NB4 (cell line): ENCODE results near the gene CHRNA1.
"Not testable (repeated sequence)": the region's sequence is repeated elsewhere in the genome, so short reads cannot be mapped to it uniquely, and the experiment has no call there.

Source experiments
- DNase-seq: peaks from one replicate; pipeline ENCODE4 v3.0.0; 2010; ENCODE audit warnings: low read depth
- H3K4me3 ChIP-seq: one replicate; pipeline ENCODE4 v1.5.1; 2011; ENCODE audit warnings: mild to moderate bottlenecking, low read depth, low read length, moderate library complexity
- CTCF ChIP-seq: IDR thresholded peaks from one replicate; pipeline ENCODE4 v1.5.1; 2012; ENCODE audit warnings: low read depth, low read length
- MYC ChIP-seq: IDR thresholded peaks from 2 replicates; pipeline ENCODE4 v1.6.1; 2011; ENCODE audit warnings: low read depth, low read length
- POLR2A ChIP-seq: IDR thresholded peaks from 2 replicates; pipeline ENCODE4 v1.6.1; 2011; ENCODE audit warnings: mild to moderate bottlenecking; ENCODE audit not compliant: insufficient read length; ENCODE audit errors: extremely low read depth
- TF ChIP-seq, protein P1 (sequence below): IDR thresholded peaks from 2 replicates; pipeline ENCODE4 v1.6.1; 2011; ENCODE audit warnings: low read depth, low read length

CHRNA1 gene

GRCh38 chr2:174718591-174718990, 45.7 kb downstream of the CHRNA1 start:
- H3K4me3 ChIP-seq, result no peak overlapping the region
- TF ChIP-seq POLR2A (no peak), MYC (no peak), CTCF (no peak)
- TF ChIP-seq, protein P1, sequence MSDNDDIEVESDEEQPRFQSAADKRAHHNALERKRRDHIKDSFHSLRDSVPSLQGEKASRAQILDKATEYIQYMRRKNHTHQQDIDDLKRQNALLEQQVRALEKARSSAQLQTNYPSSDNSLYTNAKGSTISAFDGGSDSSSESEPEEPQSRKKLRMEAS, result no peak
- no peak for DNase-seq

GRCh38 chr2:174717916-174718315, 46.4 kb downstream of the CHRNA1 start:
- peak; percentile 20 for DNase-seq
- no peak overlapping the region for H3K4me3 ChIP-seq
- TF ChIP-seq, protein P1, result no peak
- TF ChIP-seq MYC, result no peak
- no peak for TF ChIP-seq POLR2A
- no peak for TF ChIP-seq CTCF

DNA sequence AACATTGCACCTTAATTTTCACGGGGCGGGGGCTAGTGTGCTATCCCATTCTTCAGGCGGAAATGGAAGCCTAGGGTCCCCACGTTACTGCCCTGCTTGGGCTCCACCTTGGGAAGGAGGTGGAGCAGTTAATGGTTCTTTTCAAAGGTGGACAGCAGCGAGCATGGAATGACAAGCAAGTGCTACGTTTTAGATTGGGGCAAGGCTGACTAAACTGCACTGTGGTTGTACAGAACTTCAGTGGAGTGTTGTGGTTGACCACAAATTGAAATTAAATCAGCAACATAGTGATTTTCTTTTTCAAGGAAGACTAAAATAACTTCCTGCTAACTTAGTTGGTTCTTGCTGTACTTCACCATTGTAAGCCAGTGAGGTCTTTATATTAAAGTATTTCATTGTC, 47.0 kb downstream of the CHRNA1 start:
- H3K4me3 ChIP-seq, result no peak overlapping the region
- peak; percentile 73 for DNase-seq
- TF ChIP-seq MYC (no peak), POLR2A (no peak), CTCF (no peak)
- TF ChIP-seq, protein P1, result no peak

DNA sequence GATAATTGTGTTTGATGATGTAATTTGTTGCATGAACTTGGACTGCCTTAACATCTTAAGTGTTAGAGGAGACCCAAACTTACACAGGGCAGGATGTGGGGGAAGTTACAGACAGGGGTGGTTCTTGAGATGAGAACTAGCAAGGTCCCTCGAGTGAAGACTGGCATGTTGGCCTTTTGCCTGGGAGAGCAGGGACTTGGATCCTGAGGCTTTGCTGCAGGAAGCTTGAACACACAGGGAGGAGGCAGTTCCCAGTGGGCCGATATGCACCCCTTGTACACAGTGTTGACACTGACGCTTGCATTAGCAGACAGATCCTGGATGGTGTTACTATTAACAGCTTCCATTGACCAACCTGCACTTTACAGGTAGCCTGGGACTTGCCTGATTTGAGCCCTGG, 47.5 kb downstream of the CHRNA1 start:
- no peak for DNase-seq
- no peak for TF ChIP-seq CTCF
- TF ChIP-seq POLR2A, result no peak
- TF ChIP-seq MYC, result no peak
- TF ChIP-seq, protein P1, result no peak

DNA sequence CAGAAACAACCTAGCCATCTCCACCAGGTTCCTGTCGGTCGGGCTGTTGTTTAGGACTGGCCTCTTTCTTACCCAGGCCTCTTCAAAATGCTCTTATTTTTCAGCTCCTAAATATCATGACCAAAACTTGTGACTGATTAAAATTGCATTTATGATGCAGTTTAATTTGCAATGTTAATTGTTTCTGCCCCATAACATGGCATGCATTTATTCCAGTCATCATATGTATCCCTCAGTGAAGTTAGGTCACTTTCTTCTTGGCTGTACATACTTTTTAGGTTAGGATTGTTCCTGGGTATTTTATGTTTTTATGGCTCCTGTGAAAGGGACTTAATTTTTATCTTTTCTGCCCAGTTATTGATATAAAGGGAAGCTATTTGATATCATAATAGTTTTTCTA, 50.6 kb downstream of the CHRNA1 start:
- no peak overlapping the region for H3K4me3 ChIP-seq
- TF ChIP-seq MYC, result no peak
- TF ChIP-seq, protein P1, result no peak
- TF ChIP-seq POLR2A, result no peak
- no peak for TF ChIP-seq CTCF
- no peak for DNase-seq

More for the DNA sequence above, 47.5 kb downstream of the CHRNA1 start:
- no peak overlapping the region for H3K4me3 ChIP-seq

DNA sequence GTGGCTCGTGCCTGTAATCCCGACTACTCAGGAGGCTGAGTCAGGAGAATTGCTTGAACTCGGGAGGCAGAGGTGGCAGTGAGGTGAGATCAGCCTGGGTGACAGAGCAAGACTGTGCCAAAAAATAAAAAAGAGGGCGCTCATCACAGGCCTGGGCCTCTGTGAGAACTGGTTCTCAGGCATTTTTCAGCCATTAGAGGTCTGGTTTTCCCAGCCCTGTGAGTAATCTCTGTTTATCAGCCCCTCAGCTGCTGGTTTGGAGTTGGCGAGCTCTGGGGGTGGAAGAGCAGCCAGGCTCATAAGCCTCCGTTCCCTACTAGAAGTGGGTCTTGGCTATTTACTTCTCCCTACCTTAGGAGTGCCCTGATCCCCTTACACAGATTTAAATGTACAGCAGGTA, 53.1 kb downstream of the CHRNA1 start:
- TF ChIP-seq MYC (no peak), CTCF (no peak), POLR2A (no peak)
- TF ChIP-seq, protein P1, result no peak
- H3K4me3 ChIP-seq, result no peak overlapping the region
- DNase-seq, result no peak

- H3K4me3 ChIP-seq, DNase-seq: not testable (repeated sequence)
These were observed 54.8 kb downstream of the CHRNA1 start for GRCh38 chr2:174709416-174710004.
